ENCODE results near the gene CRYZL1.

The CRYZL1 gene

DNA sequence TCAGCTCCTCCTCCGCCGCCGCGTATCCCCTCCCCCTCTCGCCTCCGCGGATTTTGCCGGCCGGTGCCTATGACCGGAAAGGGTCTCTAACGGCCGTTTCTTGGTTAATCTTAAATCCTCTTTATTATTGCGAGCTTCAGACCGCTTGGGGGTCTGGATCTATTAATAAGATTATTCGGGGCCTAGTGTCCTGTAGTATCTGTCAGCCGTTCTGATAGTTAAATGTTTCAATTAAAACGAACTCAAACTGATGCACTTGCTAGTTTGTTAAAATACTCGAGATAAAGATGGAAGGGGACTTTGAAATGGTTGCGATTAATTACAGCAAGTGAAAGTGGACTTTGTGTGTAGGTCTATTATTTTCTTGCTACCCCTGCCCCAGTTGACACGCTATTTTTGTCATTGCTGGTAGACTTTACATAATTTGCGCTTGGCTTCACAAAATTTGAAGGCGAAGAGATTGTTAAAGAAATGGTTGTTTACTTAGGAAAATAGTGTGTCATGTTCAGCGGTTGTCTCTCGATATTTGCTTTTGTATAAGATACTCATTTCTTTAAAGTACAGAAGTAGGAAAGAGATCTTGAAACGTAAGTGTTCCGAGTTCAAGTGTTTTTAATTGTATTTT lies 97.9 kb downstream of the CRYZL1 start:
- H3K36me3 ChIP-seq (ENCODE audit: insufficient read depth, low read length): peaks cover 41% of the 10 kb centered on the region
- H3K79me2 ChIP-seq (ENCODE audit: insufficient read depth, low read length): peaks cover 96% of the 10 kb centered on the region
- peaks cover 37% of the 10 kb centered on the region; the same call in 1 of the 2 replicates for H4K20me1 ChIP-seq (ENCODE audit: insufficient read depth, low read length)
- no peak for DNase-seq
- H3K27me3 ChIP-seq (ENCODE audit: insufficient read depth, low read length, poor library complexity): no peaks in the 10 kb centered on the region
- peak overlapping the region; percentile 90 for H3K27ac ChIP-seq (ENCODE audit: low read length)
- H3K4me2 ChIP-seq (ENCODE audit: insufficient read depth, low read length): peak overlapping the region; percentile 85
- ATAC-seq (ENCODE audit: insufficient read depth, low read depth): peak; percentile 3; the same call in 1 of the 3 replicates
- H3K4me1 ChIP-seq (ENCODE audit: insufficient read depth, low read length): peaks cover 53% of the 10 kb centered on the region
- H3K9me3 ChIP-seq (ENCODE audit: insufficient read depth, low read length, severe bottlenecking): no peaks in the 10 kb centered on the region
- TF ChIP-seq, protein P1, sequence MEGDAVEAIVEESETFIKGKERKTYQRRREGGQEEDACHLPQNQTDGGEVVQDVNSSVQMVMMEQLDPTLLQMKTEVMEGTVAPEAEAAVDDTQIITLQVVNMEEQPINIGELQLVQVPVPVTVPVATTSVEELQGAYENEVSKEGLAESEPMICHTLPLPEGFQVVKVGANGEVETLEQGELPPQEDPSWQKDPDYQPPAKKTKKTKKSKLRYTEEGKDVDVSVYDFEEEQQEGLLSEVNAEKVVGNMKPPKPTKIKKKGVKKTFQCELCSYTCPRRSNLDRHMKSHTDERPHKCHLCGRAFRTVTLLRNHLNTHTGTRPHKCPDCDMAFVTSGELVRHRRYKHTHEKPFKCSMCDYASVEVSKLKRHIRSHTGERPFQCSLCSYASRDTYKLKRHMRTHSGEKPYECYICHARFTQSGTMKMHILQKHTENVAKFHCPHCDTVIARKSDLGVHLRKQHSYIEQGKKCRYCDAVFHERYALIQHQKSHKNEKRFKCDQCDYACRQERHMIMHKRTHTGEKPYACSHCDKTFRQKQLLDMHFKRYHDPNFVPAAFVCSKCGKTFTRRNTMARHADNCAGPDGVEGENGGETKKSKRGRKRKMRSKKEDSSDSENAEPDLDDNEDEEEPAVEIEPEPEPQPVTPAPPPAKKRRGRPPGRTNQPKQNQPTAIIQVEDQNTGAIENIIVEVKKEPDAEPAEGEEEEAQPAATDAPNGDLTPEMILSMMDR (IDR thresholded peaks at IDR 0.05; ENCODE audit: borderline replicate concordance, extremely low read depth, low read length, poor library complexity, severe bottlenecking): no peak
- H3K4me3 ChIP-seq (ENCODE audit: low read depth in 1 of 2, low read length in 2 of 2): peak overlapping the region; percentile 71 to 86
- peak overlapping the region; percentile 94 for H3K9ac ChIP-seq (ENCODE audit: low read depth, low read length)
- peak overlapping the region; percentile 65 for H2AFZ ChIP-seq (ENCODE audit: low read depth, low read length)

DNA sequence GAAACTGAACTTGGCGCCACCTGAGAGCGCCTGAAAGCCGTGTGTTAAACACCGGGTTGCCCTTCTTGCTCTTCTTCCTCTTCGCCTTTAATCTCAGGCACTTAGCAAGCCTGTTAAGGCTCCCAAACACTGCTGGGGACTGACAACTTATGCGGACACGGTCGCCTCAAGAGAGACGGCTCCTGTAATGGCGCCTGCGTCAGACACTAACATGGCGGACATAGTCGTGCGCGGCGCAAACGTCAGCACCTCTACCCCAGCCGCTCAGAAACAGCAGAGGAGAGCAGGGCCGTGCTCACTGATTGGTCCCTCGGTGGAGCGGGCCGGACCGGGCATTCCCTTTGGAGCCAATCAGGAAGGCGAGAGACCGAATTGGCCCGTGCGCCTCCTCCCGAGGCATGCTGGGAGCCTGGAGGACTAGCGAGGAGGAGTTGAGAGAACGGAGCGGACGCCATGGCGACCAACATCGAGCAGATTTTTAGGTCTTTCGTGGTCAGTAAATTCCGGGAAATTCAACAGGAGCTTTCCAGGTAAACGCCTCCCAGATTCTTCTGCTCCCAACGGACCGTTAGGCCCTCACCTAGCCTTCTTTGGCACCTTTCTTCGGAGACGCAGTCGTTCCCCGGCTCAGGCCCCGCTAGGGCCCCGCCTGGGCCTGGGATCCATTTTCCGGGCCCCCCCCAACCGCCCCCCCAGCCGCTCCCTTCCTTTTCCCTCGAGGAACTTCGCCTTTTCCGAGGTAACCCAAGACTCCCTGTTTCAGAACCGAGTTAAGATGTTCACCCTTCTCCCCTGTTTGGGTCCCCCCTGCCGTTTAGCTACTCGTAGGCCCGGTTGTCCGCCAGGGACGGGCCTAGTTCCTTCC lies 98.7 kb downstream of the CRYZL1 start, which contains the start of gene SON:
TSS of gene SON (plus strand) at position 399 of the 865 bp plus-strand sequence. CDS start at position 454, 55 bp downstream.
- peak within 1 kb of the TSS; percentile 85 for H2AFZ ChIP-seq (ENCODE audit: low read depth, low read length)

DNA sequence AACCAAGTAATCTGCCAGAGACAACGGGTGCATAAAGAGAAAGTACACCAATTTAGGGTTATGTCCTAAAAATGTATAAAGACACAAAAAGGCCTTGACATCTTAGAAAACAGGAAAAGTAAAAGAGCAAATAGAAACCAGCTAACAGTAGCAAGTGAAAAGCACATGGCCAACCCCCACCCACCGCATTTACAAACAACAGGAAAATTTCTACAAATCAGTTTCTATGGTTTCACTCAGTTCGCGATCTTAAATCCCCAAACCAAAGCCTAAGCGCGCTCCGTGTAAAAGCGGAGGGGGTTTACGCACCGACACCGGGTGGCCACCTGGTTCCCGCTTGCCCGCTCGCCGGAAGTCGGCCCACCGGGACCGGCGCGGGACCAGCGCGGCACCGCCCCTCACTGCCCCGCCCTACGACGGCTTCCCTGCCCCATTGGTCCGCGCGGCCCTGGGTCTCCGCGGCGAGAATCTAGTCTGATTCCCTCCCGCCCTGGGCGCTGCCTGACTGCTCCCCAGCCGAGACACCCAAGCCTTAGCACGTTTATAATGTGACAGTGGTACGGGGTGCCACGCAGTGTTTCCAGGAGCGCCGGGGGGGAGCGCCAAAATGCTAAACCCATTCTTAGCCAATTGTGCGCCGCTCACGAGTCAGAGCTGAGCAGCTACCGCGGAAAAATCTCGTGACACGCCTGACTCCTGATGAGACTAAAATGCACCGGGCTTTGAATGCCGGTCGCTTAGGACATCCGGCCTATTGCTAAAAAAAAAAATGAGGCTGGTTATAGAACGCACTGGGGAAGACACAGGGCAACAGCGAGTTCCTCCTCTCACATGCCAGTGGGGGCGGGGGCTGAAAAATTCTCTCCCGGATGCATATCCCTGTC lies 99.5 kb downstream of the CRYZL1 start, which contains the start of gene GART:
TSS of gene GART (minus strand) at position 362 of the 884 bp plus-strand sequence. CDS start 2,802 bp downstream, outside the sequence.
- peak; percentile 72 for ATAC-seq (ENCODE audit: insufficient read depth, low read depth)
- Histone ChIP-seq H3K27ac (ENCODE audit: low read length) (peak within 1 kb of the TSS; percentile 99), H3K4me3 (ENCODE audit: low read depth in 1 of 2, low read length in 2 of 2) (peak within 1 kb of the TSS; percentile 71 to 86), H3K9me3 (ENCODE audit: insufficient read depth, low read length, severe bottlenecking) (no peaks in the 10 kb centered on the region), H3K9ac (ENCODE audit: low read depth, low read length) (peak within 1 kb of the TSS; percentile 94), H3K79me2 (ENCODE audit: insufficient read depth, low read length) (peaks cover 96% of the 10 kb centered on the region), H3K4me2 (ENCODE audit: insufficient read depth, low read length) (peak within 1 kb of the TSS; percentile 87), H4K20me1 (ENCODE audit: insufficient read depth, low read length) (peaks cover 30% of the 10 kb centered on the region; the same call in 1 of the 2 replicates), H3K4me1 (ENCODE audit: insufficient read depth, low read length) (peaks cover 50% of the 10 kb centered on the region), H3K36me3 (ENCODE audit: insufficient read depth, low read length) (peaks cover 42% of the 10 kb centered on the region), H3K27me3 (ENCODE audit: insufficient read depth, low read length, poor library complexity) (no peaks in the 10 kb centered on the region), H2AFZ (ENCODE audit: low read depth, low read length) (peak within 1 kb of the TSS; percentile 85)
- TF ChIP-seq, protein P1 (IDR thresholded peaks at IDR 0.05; ENCODE audit: borderline replicate concordance, extremely low read depth, low read length, poor library complexity, severe bottlenecking): no peak
- TF ChIP-seq EZH2 (IDR thresholded peaks at IDR 0.05; ENCODE audit: borderline replicate concordance, low read depth, low read length, severe bottlenecking): no peak
- DNase-seq: peak; percentile 87

More for the DNA sequence above, 98.7 kb downstream of the CRYZL1 start, which contains the start of gene SON:
- Histone ChIP-seq H3K27me3 (ENCODE audit: insufficient read depth, low read length, poor library complexity) (no peaks in the 10 kb centered on the region), H3K36me3 (ENCODE audit: insufficient read depth, low read length) (peaks cover 41% of the 10 kb centered on the region), H3K4me1 (ENCODE audit: insufficient read depth, low read length) (peaks cover 50% of the 10 kb centered on the region), H3K4me3 (ENCODE audit: low read depth in 1 of 2, low read length in 2 of 2) (peak within 1 kb of the TSS; percentile 71 to 86), H3K79me2 (ENCODE audit: insufficient read depth, low read length) (peaks cover 96% of the 10 kb centered on the region), H3K27ac (ENCODE audit: low read length) (peak within 1 kb of the TSS; percentile 99), H4K20me1 (ENCODE audit: insufficient read depth, low read length) (peaks cover 34% of the 10 kb centered on the region; the same call in 1 of the 2 replicates), H3K9ac (ENCODE audit: low read depth, low read length) (peak within 1 kb of the TSS; percentile 94), H3K9me3 (ENCODE audit: insufficient read depth, low read length, severe bottlenecking) (no peaks in the 10 kb centered on the region), H3K4me2 (ENCODE audit: insufficient read depth, low read length) (peak within 1 kb of the TSS; percentile 87)
- ATAC-seq (ENCODE audit: insufficient read depth, low read depth) (peak; percentile 93), DNase-seq (peak; percentile 99)
- TF ChIP-seq EZH2 (IDR thresholded peaks at IDR 0.05; ENCODE audit: borderline replicate concordance, low read depth, low read length, severe bottlenecking): no peak
- TF ChIP-seq, protein P1 (IDR thresholded peaks at IDR 0.05; ENCODE audit: borderline replicate concordance, extremely low read depth, low read length, poor library complexity, severe bottlenecking): no peak
